Activated T-helper 1 cell treated with anti-CD3 and anti-CD28 coated beads, Interleukin-2, amount 50 U/mL, for 16 hours (primary cell): ENCODE data around the gene LGALS7.

Experiments used
- DNase-seq, 2 donors: peaks; one replicate each; pipeline ENCODE4 v3.0.0-alpha.2; 2020; ENCODE audit warnings: low read depth in 1 of 2, low spot score in 1 of 2

LGALS7 gene

GRCh38 chr19:38727868-38728660 is 45.3 kb downstream of the LGALS7 start:
- no peak for DNase-seq

DNA sequence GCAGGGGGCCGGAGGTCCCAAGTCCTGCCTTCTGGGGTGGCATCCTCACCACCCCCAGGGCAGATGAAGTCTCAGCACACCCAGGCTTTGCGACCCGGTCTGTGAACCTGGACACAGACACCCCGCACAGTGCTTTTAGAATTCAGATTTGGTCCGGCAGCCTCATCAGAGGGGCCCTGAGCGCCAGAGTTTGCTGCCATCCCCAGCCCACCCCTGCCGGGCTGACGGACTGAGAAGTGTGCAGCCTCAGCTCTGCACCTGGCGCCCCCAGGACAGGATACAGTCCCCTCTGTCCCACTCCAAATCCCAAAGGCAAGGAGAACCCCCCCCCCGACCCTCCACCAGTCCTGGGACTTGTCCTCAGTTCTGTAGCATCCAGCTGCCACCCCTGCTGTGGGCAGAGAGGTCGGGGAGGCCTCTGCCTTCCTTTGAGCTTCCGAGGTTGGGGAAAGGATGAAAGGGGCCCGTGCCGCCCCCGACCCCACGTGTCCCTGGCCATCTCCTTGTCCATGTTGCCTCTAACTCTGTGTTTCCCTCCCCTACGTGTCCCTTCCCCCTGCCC is 45.9 kb downstream of the LGALS7 start:
- DNase-seq, result no peak

- DNase-seq, result no peak
These were observed 46.5 kb downstream of the LGALS7 start for GRCh38 chr19:38726761-38727301.

- no peak for DNase-seq
These were observed 47.0 kb downstream of the LGALS7 start for GRCh38 chr19:38726284-38726673.

DNA sequence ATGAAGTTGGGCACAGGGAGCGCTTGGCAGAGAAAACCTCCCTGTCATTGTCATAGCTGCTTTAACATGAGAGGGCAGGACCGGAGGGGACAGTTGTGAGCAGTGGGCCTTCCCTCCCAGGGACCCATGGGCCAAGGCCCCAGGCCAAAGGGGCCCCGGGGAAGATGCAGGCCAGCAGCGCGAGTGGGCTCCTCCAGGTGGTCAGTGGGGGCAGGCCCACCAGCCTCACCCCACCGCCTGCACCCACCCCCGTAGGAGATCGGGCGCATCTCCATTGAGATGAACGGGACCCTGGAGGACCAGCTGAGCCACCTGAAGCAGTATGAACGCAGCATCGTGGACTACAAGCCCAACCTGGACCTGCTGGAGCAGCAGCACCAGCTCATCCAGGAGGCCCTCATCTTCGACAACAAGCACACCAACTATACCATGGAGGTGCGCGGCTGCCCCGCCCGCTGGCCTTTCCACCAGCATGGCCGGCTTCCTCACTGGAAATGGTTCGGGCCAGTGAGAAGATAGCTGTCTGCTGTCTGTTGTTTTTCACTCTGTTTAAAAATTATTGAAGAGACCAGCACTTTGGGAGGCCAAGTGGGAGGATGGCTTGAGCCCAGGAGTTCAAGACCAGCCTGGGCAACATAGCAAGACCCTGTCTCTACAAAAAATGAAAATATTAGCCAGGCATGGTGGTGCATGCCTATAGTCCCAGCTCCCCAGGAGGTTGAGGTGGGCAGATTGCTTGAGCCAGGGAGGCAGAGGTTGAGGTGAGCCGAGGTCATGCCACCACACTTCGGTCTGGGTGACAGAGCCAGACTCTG is 47.6 kb downstream of the LGALS7 start:
- DNase-seq, result no peak

- no peak for DNase-seq
These were observed 49.1 kb downstream of the LGALS7 start for GRCh38 chr19:38723990-38724854.

GRCh38 chr19:38723606-38723965 is 49.7 kb downstream of the LGALS7 start:
- no peak for DNase-seq

DNA sequence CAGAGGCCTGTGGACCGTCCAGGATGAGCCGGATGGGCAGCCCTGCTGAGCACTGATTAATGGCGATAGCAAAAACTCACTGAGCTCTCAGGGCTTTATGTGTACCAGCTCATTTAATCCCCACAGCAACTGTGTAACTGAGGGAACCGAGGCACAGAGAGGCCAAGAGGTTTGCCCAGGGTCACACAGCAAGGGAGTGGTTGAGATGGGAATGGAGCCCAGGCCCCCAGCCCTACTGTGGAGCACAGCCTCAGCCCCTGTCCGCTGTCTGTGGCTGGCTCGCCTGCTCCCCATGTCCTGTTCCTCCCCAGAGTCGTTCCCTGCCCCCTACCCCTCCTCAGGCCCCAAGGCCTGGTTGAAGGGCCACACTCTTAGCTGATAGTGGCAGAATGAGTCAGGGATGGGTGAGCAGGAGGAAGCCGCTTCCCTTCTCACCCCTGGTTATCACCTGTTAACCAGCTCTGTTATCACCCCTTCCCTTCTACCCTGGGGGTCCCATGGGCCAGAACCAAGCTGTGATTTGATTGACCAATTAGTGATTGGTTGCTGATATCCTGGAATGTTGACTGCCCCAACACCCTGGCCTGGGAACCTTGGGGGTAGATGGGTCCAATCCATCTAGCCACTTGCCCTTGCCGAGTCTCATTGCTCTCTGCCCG is 50.2 kb downstream of the LGALS7 start:
- no peak for DNase-seq

DNA sequence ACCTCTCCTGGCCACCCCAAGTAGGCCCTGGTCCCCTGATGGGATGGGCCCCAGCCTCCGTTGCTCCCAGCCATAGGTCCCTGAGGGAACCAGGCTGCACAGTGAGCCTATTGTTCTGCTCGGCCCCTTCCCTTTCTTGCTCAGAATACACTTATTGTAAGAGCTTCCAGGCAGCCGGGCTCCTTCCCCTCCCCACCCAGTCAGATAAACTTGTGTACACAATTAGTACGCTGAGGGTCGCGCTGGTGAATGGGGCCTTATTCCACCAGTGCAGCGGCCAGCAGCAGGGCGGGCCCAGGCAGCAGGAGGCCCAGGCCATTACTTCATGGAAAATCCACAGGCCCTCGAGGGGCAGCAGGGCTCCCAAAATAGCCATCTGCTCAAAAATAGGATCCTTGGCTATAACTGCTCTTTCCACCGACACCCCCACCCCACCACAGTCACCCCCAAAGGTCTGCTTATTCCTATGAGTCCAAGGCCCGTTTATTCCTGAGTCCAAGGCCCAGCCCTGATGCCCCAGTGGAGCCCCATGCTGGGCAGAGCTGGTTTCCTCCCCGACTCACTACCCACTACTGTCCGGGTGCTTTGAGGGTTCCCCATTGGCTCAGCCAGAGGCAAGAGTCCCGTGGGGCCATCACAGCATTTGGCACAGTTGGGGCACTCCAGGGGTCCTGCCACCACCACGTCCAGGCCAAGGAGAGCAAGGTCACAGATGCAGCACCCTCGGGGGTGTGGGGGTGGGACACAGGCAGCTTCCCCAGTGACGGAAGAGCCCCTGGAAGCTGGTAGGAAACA is 51.1 kb downstream of the LGALS7 start:
- no peak for DNase-seq

DNA sequence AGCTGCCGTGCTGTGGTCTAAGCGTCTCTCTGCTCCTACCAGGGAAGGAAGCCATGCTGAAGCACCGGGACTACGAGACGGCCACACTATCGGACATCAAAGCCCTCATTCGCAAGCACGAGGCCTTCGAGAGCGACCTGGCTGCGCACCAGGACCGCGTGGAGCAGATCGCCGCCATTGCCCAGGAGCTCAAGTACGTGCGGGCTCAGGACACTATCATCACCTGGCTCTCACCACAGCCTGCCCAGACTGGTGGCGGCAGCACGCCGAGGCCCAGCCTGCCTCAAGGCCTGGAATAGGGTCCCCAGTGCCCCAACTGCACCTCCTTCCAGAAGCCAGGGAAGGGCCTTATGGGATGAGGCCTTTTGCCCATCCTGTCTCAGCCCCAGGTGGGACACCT is 51.8 kb downstream of the LGALS7 start:
- DNase-seq, result no peak
